HAP-1 (cell line): ENCODE data around the gene OR8B3.
"Not testable (repeated sequence)": the region's sequence is repeated elsewhere in the genome, so short reads cannot be mapped to it uniquely, and the experiment has no call there.

Experiments used
- DNase-seq, 2 experiments: peaks; one replicate each; pipeline ENCODE4 v3.0.0-alpha.2; 2016 to 2020; ENCODE audit warnings: low spot score in 2 of 2
- H3K27me3 ChIP-seq: fragments of 250-450 bp; sonication (Bioruptor Pico); 2 replicates; pipeline ENCODE4 v1.5.1; 2020; ENCODE audit warnings: low read depth, mild to moderate bottlenecking, moderate library complexity
- H3K36me3 ChIP-seq: fragments of 250-450 bp; sonication (Bioruptor Pico); replicated peaks from 2 replicates; pipeline ENCODE4 v1.5.1; 2020; ENCODE audit warnings: mild to moderate bottlenecking
- H3K4me1 ChIP-seq: fragments of 250-450 bp; sonication (Bioruptor Pico); 2 replicates; pipeline ENCODE4 v1.5.1; 2020; ENCODE audit warnings: mild to moderate bottlenecking
- H3K4me3 ChIP-seq: fragments of 250-450 bp; sonication (Bioruptor Pico); 2 replicates; pipeline ENCODE4 v1.5.1; 2020; ENCODE audit warnings: mild to moderate bottlenecking, moderate library complexity
- H3K9me3 ChIP-seq: fragments of 250-450 bp; sonication (Bioruptor Pico); 2 replicates; pipeline ENCODE4 v1.5.1; 2020; ENCODE audit warnings: mild to moderate bottlenecking, moderate library complexity
- in situ Hi-C: fragments of 300-500 bp; cut with MboI; formaldehyde crosslinking; loops from 3 replicates; pipeline ENCODE4 v1.14.3; 2020; ENCODE audit warnings: low sequenced_read_pairs, inconsistent platforms, mixed read lengths

The OR8B3 gene

DNA sequence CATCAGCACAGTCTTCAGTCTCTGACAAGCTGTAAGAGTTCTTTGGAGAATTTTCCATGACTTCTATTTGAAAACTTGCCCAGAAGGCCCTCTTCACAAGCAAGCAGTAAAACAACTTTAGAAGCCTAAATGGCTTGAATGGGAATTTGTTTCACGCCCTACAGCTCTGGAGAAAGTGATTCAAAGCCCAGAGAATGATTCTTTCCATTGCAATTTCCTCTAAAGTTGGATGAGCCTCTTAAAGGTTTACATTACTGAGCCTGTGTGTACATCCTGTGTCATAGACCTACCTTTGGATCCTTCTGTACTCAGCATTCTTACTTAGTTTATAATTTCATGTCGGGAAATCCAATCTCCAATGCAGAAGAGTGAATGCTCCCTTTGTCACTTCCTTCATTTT is 6.8 kb upstream of the OR8B3 start:
- no peak for DNase-seq
- Histone ChIP-seq H3K36me3 (no peaks in the 10 kb centered on the region), H3K4me1 (no peaks in the 10 kb centered on the region), H3K27me3 (0 out of 2 replicates have a peak, but pooled peaks cover 6% of the 10 kb centered on the region), H3K9me3 (no peaks in the 10 kb centered on the region), H3K4me3 (no peak overlapping the region)
- in situ Hi-C loops = loop anchor here (25.0 kb wide), 2 partner anchors 182 to 457 kb away; partner anchors contain the start of gene ROBO3

DNA sequence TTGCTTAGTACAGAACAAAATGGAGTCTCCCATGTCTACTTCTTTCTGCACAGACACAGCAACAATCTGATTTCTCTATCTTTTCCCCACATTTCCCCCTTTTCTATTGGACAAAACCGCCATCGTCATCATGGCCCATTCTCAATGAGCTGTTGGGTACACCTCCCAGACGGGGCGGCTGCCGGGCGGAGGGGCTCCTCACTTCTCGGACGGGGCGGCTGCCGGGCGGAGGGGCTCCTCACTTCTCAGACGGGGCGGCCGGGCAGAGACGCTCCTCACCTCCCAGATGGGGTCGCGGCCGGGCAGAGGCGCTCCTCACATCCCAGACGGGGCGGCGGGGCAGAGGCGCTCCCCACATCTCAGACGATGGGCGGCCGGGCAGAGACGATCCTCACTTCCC is 4.4 kb upstream of the OR8B3 start:
- in situ Hi-C loops = loop anchor here (25.0 kb wide), 2 partner anchors 184 to 459 kb away; partner anchors contain the start of gene ROBO3
- not testable (repeated sequence) for H3K9me3 ChIP-seq, H3K36me3 ChIP-seq, H3K27me3 ChIP-seq, H3K4me3 ChIP-seq, H3K4me1 ChIP-seq, DNase-seq

DNA sequence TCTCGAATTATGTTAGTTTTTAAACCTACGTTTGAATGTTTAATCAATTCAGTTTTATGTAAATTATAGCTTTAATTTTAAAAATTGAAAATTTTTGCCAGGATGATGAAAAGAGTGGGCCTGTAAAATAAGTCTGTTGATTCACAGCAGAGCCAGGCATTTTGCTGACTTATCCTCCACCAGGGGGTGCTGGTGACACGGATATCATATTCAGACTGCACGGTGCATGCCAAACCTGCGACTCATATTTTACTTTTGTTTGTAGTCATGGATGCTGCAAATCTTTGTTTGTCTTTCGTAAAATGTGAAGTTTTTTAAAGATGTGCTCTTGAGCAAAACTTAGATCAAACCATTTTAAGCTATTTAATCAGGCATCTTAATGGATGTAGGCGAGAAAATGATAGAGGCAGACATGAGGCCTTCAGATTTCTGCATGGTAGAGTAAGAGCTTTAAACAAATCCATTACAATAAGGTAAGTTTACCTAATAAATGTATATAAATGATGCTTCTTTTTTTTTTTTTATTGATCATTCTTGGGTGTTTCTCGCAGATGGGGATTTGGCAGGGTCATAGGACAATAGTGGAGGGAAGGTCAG is 3.6 kb upstream of the OR8B3 start:
- Histone ChIP-seq H3K4me3 (no peak overlapping the region), H3K36me3 (no peaks in the 10 kb centered on the region), H3K4me1 (no peaks in the 10 kb centered on the region), H3K27me3 (0 out of 2 replicates have a peak, but pooled peaks cover 3% of the 10 kb centered on the region), H3K9me3 (no peaks in the 10 kb centered on the region)
- in situ Hi-C loops = loop anchor here (25.0 kb wide), 2 partner anchors 185 to 460 kb away; partner anchors contain the start of gene ROBO3
- DNase-seq = peak; percentile 58 to 80

DNA sequence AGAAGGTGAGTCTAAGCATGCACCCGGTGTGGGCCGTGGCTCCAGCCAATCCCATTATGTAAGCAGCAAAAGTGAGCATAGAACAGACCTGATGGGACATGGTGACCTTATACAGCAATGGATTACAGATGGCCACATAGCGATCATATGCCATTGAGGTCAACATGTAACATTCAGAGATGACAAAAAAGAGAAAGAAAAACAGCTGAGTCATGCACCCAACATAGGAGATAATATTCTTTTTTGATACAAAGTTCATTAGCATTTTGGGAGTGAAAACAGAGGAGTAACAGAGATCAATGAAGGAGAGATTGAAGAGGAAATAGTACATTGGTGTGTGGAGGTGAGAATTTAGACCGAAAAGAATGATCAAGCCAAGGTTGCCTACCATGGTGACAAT is 2.0 kb downstream of the OR8B3 start:
- H3K9me3 ChIP-seq, H3K27me3 ChIP-seq, H3K4me3 ChIP-seq, H3K4me1 ChIP-seq, in situ Hi-C loops, DNase-seq, H3K36me3 ChIP-seq: not testable (repeated sequence)

DNA sequence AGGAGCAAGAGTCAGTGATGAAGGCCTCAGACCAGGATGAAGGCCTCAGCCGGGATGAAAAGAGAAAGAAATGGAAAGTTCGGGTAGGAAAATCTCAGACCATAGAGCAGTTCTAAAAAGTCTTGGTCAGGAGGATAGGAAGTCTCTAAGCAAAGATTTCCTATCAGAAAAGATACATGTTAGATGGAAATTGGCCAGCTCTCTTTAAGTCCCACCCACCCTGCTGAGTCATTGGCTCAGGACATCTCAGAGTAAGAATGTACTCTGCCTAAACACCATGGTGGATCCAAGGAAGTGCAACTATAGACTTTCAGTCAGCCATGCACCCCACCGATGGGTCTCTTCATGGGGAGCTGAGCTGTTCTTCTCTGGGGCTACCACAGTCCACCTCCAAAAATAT is 4.4 kb downstream of the OR8B3 start:
- no peaks in the 10 kb centered on the region for H3K4me1 ChIP-seq
- no peak overlapping the region for H3K4me3 ChIP-seq
- H3K27me3 ChIP-seq = no peaks in the 10 kb centered on the region
- in situ Hi-C loops = no loop called here
- no peak for DNase-seq
- H3K9me3 ChIP-seq = no peaks in the 10 kb centered on the region
- no peaks in the 10 kb centered on the region for H3K36me3 ChIP-seq

DNA sequence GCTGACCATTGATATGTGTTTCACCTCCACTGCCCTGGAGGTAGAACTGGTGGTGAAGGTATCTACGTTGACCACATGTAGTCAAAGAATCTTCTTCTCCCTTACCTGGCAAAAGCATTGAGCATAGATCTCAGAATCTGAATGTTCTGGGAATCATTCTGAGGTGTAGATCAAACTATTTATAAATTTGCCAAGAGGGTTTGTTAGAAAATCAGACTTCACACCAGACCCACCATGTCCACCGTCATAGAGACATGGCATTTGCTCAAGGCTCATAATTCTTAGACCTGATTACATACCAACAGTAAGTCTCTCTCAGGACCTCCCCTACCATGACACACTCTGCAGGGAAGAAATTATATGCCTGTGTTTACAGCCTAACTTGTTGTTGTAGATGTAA is 14.4 kb downstream of the OR8B3 start, which contains the start of gene OR8B2:
Gene OR8B2, minus strand, starts transcription at position 101 of the 400 bp plus-strand sequence. CDS start 1,156 bp downstream, outside the sequence.
- in situ Hi-C loops = no loop called here
- H3K9me3 ChIP-seq = no peaks in the 10 kb centered on the region
- DNase-seq = no peak
- no peaks in the 10 kb centered on the region for H3K36me3 ChIP-seq
- no peaks in the 10 kb centered on the region for H3K27me3 ChIP-seq
- H3K4me3 ChIP-seq = no peak within 1 kb of the TSS
- H3K4me1 ChIP-seq = no peaks in the 10 kb centered on the region

DNA sequence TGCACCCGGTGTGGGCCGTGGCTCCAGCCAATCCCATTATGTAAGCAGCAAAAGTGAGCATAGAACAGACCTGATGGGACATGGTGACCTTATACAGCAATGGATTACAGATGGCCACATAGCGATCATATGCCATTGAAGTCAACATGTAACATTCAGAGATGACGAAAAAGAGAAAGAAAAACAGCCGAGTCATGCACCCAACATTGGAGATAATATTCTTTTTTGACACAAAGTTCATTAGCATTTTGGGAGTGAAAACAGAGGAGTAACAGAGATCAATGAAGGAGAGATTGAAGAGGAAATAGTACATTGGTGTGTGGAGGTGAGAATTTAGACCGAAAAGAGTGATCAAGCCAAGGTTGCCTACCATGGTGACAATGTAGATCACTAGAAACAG is 16.0 kb downstream of the OR8B3 start:
- H3K4me1 ChIP-seq, DNase-seq, H3K4me3 ChIP-seq, H3K9me3 ChIP-seq, H3K27me3 ChIP-seq, in situ Hi-C loops, H3K36me3 ChIP-seq: not testable (repeated sequence)

DNA sequence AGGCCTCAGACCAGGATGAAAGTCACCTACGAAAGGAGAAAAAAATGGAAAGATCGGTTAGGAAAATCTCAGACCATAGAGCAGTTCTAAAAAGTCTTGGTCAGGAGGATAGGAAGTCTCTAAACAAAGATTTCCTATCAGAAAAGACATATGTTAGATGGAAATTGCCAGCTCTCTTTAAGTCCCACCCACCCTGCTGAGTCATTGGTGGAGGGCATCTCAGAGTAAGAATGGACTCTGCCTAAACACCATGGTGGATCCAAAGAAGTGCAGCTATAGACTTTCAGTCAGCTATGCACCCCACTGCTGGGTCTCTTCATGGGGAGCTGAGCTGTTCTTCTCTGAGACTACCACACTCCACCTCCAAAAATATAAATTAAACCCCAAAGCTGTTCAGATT is 18.2 kb downstream of the OR8B3 start:
- H3K9me3 ChIP-seq = no peaks in the 10 kb centered on the region
- H3K4me1 ChIP-seq = no peaks in the 10 kb centered on the region
- H3K36me3 ChIP-seq = no peaks in the 10 kb centered on the region
- no peak overlapping the region for H3K4me3 ChIP-seq
- no peak for DNase-seq
- in situ Hi-C loops = no loop called here
- H3K27me3 ChIP-seq = no peaks in the 10 kb centered on the region

DNA sequence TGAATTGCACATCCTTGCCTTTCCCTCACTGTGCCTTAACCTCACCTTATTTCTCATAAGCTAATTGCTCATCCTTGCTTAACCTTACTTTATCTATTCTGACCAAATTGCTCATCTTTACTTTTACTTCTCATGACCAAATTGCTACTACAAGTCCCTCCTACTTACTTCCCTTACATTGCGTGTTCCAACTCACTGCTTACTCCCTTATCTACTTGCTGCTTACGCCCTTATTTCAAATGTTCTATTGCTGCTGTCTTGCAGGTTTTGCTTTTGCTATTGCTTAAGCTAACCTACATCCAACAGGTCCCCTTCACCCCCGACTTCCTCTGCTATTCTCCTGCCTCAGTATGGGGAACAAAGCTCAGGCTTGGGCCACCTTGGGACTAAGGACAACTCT is 22.5 kb downstream of the OR8B3 start:
- H3K36me3 ChIP-seq = no peaks in the 10 kb centered on the region
- no peak overlapping the region for H3K4me3 ChIP-seq
- no peaks in the 10 kb centered on the region for H3K4me1 ChIP-seq
- no peaks in the 10 kb centered on the region for H3K27me3 ChIP-seq
- in situ Hi-C loops = no loop called here
- no peaks in the 10 kb centered on the region for H3K9me3 ChIP-seq
- DNase-seq = no peak

DNA sequence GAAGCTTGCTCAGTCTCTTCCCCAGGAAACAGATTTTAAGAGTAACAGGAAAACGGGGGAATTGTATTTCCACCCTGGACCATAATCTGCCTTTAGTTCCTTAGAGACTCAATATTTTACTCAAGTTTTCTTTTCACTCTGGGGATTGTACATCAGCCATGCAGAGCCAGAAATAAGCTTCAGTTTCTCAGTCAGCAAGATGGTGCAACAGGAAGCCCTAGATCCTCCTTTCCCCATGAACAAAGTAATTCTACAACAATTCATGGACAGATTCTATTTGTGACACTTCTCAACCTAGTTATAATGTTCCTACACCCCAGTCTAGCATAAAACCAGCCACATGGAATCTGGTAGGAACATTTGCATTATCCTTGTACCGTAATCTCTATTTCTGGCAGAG is 39.3 kb downstream of the OR8B3 start:
- 0 out of 2 replicates have a peak, but pooled peaks cover 2% of the 10 kb centered on the region for H3K27me3 ChIP-seq
- H3K36me3 ChIP-seq = no peaks in the 10 kb centered on the region
- no peak overlapping the region for H3K4me3 ChIP-seq
- H3K9me3 ChIP-seq = no peaks in the 10 kb centered on the region
- in situ Hi-C loops = no loop called here
- DNase-seq = no peak
- H3K4me1 ChIP-seq = no peaks in the 10 kb centered on the region

DNA sequence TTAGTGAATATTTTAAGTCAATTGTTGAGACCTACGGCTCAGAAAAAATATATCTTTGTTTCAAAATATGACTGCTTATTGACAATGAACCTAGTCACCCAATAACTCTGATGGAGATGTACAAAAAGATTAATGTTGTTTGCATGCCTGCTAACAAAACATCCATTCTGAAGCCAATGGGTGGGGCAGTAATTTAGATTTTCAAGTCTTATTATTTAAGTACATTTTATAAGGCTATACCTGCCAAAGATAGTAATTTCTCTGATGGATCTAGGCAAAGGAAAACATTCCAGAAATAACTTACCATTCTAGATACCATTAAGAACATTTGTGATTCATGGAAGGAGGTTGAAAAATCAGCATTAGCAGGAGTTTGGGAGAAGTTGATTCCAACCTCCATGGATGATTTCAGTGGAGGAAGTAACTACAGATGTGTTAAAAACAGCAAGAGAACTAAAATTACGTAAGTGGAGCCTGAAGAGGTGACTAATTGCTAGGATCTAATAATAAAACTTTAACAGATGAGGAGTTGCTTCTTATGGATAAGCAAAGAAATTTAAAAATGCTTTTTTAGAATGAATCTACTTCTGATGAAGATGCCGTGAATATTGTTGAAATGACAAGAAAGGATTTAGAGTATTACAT is 52.4 kb downstream of the OR8B3 start:
- H3K4me1 ChIP-seq = no peaks in the 10 kb centered on the region
- DNase-seq = no peak
- in situ Hi-C loops = no loop called here
- no peaks in the 10 kb centered on the region for H3K9me3 ChIP-seq
- H3K4me3 ChIP-seq = no peak overlapping the region
- H3K36me3 ChIP-seq = no peaks in the 10 kb centered on the region
- no peaks in the 10 kb centered on the region for H3K27me3 ChIP-seq
